C4-2B (cell line): ENCODE results near the gene ZNF281.

Experiments used
- H3K27ac ChIP-seq: fragments of 450-650 bp; 2 replicates; pipeline ENCODE4 v1.5.1; 2017
- ZFX ChIP-seq: fragments of 450-650 bp; IDR thresholded peaks from 2 replicates; pipeline ENCODE4 v1.6.1; 2017
- TF ChIP-seq, protein P1 (sequence below): fragments of 450-650 bp; conservative IDR thresholded peaks from 2 replicates; pipeline ENCODE4 v1.5.1; 2017; ENCODE audit warnings: mild to moderate bottlenecking

ZNF281 gene

DNA sequence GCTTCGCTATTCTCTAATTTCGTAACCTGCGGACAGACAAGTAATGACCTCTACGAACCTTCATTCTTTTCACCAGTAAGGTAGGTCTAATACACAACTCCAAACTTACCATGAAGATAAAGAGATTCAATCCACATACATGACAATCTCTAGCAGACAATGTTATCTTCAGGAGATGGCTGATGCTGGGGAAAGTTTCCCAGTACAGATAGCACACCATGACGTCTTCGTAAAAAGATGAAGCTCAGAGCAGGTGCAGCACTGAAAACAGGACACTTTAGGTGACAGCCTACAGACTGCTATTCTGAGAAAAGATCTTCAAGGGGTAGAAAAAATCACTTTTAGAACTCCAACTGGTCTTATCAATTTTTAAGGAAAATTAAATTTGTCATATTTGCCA lies 41.3 kb downstream of the ZNF281 start:
- TF ChIP-seq, protein P1, sequence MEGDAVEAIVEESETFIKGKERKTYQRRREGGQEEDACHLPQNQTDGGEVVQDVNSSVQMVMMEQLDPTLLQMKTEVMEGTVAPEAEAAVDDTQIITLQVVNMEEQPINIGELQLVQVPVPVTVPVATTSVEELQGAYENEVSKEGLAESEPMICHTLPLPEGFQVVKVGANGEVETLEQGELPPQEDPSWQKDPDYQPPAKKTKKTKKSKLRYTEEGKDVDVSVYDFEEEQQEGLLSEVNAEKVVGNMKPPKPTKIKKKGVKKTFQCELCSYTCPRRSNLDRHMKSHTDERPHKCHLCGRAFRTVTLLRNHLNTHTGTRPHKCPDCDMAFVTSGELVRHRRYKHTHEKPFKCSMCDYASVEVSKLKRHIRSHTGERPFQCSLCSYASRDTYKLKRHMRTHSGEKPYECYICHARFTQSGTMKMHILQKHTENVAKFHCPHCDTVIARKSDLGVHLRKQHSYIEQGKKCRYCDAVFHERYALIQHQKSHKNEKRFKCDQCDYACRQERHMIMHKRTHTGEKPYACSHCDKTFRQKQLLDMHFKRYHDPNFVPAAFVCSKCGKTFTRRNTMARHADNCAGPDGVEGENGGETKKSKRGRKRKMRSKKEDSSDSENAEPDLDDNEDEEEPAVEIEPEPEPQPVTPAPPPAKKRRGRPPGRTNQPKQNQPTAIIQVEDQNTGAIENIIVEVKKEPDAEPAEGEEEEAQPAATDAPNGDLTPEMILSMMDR = no peak
- TF ChIP-seq ZFX = no peak
- no peak overlapping the region for H3K27ac ChIP-seq

DNA sequence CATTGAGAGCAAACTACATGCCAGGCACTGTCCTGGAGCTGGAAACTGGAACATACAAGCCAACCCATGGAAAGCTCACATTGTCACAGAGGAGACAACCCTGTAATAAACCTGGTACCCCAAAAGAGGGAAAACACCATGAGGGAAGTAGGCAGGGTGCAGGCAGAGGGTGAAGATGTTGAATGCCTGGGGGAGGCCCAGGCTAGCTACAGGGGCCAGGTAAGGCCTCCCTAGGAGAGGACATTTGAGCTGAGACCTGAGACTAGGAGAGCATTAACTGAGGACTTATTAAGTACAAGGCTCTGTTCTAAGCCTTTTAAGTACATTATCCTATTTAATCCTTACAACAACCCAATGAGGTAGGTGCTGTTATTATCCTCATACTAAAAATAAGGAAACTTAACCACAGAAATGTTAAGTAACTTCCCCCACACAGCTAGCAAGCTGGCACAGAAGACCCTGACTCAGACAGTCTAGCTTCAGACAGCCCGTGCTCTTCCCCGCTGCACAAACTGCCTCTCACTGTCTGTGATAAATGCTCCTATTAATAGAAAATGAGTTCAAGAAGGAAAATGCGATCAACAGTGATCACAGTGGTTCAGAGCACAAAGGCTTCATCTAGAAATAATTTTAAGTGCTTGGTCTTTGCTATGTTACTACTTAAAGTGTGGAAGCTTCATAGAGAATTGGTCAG lies 41.8 kb downstream of the ZNF281 start:
- H3K27ac ChIP-seq = no peak overlapping the region
- TF ChIP-seq, protein P1 = no peak
- no peak for TF ChIP-seq ZFX

- H3K27ac ChIP-seq = no peak overlapping the region
- TF ChIP-seq, protein P1 = no peak
- no peak for TF ChIP-seq ZFX
Measured at GRCh38 chr1:200366577-200367253, 43.1 kb downstream of the ZNF281 start.

DNA sequence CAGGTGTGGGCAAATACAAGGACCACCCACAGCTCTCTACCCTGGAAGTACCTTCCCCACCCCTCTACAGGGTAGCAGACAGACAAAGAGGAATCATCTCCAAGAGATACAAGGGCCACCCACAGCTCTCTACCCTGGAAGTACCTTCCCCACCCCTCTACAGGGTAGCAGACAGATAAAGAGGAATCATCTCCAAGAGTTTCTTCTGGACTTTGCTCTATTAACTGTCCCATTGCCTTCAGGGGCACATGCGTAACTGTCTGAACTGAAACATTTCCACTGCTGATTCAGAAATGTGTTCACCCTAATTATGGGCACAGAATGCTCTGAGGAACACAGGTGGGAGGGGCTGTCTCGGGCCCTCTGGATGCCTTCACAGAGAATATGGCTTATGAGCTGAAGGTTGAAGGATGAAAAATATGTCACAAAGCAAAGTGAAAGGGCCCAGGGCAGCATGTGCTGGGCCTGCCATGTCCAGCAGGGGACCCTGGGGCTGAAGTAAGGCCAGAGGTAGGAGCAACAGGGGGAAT lies 43.9 kb downstream of the ZNF281 start:
- TF ChIP-seq, protein P1 = no peak
- no peak for TF ChIP-seq ZFX
- no peak overlapping the region for H3K27ac ChIP-seq

- TF ChIP-seq, protein P1 = no peak
- TF ChIP-seq ZFX = no peak
- H3K27ac ChIP-seq = no peak overlapping the region
Measured at GRCh38 chr1:200364831-200365230, 45.0 kb downstream of the ZNF281 start.

DNA sequence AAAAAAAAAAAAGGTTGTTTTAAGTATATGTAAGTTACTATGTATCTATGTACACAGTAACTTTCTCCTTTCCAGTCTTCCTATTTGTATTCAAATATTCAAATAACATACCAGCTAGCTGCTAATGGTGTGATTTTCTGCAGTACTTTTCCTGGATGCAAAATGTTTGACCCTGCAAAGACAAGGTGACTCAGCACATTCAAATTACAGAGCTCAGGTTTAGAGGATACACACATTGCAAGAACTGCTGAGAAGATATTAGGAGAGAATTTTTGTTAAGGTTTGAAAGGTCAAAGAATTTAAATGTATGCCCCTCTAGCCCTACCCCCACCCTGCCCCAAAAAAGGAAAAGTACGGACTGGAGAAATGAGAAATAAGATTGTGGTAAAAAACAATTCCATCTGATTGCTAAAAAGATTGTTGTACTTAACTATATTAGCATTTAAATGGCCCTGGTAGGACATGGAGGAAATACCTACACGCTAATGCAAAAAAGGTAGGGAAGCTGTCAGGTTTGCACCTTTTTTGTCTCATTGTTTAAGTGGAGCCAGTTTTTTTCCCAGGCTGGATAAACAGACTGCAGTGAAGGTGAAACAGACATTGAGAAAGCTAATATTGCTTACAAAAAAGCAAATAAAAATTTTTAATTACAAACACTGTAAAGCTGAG lies 45.6 kb downstream of the ZNF281 start:
- no peak overlapping the region for H3K27ac ChIP-seq

GRCh38 chr1:200363264-200363933 lies 46.4 kb downstream of the ZNF281 start:
- TF ChIP-seq, protein P1 = no peak
- no peak for TF ChIP-seq ZFX
- H3K27ac ChIP-seq = no peak overlapping the region

More for the DNA sequence above, 45.6 kb downstream of the ZNF281 start:
- TF ChIP-seq ZFX = no peak
